Measurements from ENCODE around the gene CEP250. TPM values are rescaled to one million over a fixed set of nuclear protein-coding genes. Genes with fewer than 3 reads are reported as not detected.

CEP250 gene
- total RNA-seq (10 to 100 TPM; 12.2 to 22.0 (median 18.5) TPM), polyA plus RNA-seq (11.0 TPM)
- long read RNA-seq, donor 1, partial matches to known transcripts, result 8 of 13 reads
- long read RNA-seq, donor 1, other reads (novel, unspliced or antisense), result 5 of 13 reads
- long read RNA-seq, donor 2, partial matches to known transcripts, result 5 of 7 reads
- long read RNA-seq, donor 2, other reads (novel, unspliced or antisense), result 2 of 7 reads
- long read RNA-seq, donor 3, partial matches to known transcripts, result 16 of 43 reads
- long read RNA-seq, donor 3, other reads (novel, unspliced or antisense), result 26 of 43 reads
- long read RNA-seq, donor 4, full-length matches to known transcripts, result 2 of 9 reads
- long read RNA-seq, donor 4, partial matches to known transcripts, result 5 of 9 reads
- long read RNA-seq, donor 4, other reads (novel, unspliced or antisense), result 2 of 9 reads

- peak; percentile 99 for ATAC-seq
- Histone ChIP-seq H3K9me3 (ENCODE audit: control insufficient read depth, low read length) (no peaks in the 10 kb centered on the region), H3K27me3 (ENCODE audit: control insufficient read depth, insufficient read depth) (no peaks in the 10 kb centered on the region), H3K4me3 (ENCODE audit: low read length) (peak within 1 kb of the TSS; percentile 82), H3K27ac (ENCODE audit: low read length) (peak within 1 kb of the TSS; percentile 94), H3K4me1 (ENCODE audit: control insufficient read depth, insufficient read depth, low read length) (no peaks in the 10 kb centered on the region)
- WGBS, result under 1% methylated on average over 59 of the region's 59 CpGs
- peak; percentile 93 to 98 (median 96) for DNase-seq
- intact Hi-C loops (cut with DNase I), result no loop called here
These were observed at the start of gene CEP250 for GRCh38 chr20:35454881-35455609. CEP250 (plus strand) TSS chr20:35455598; CDS start chr20:35462368, 6,770 bp downstream.

GRCh38 chr20:35405775-35406174 is 49.6 kb upstream of the CEP250 start:
- Histone ChIP-seq H3K4me3 (ENCODE audit: low read length) (no peak overlapping the region), H3K4me1 (ENCODE audit: control insufficient read depth, insufficient read depth, low read length) (peaks cover 1% of the 10 kb centered on the region), H3K27me3 (ENCODE audit: control insufficient read depth, insufficient read depth) (no peaks in the 10 kb centered on the region), H3K27ac (ENCODE audit: low read length) (no peak overlapping the region), H3K9me3 (ENCODE audit: control insufficient read depth, low read length) (no peaks in the 10 kb centered on the region)
- intact Hi-C loops (cut with DNase I), result no loop called here
- DNase-seq (no peak), ATAC-seq (no peak)
- WGBS, result 97% methylated on average over 3 of the region's 3 CpGs

- no peaks in the 10 kb centered on the region for H3K9me3 ChIP-seq (ENCODE audit: control insufficient read depth, low read length)
- DNase-seq (no peak), ATAC-seq (no peak)
- H3K27ac ChIP-seq (ENCODE audit: low read length), result no peak overlapping the region
- intact Hi-C loops (cut with DNase I), result no loop called here
- H3K4me1 ChIP-seq (ENCODE audit: control insufficient read depth, insufficient read depth, low read length), result peaks cover 1% of the 10 kb centered on the region
- no peak overlapping the region for H3K4me3 ChIP-seq (ENCODE audit: low read length)
- H3K27me3 ChIP-seq (ENCODE audit: control insufficient read depth, insufficient read depth), result no peaks in the 10 kb centered on the region
- 95% methylated on average over 3 of the region's 3 CpGs for WGBS
These were observed 47.1 kb upstream of the CEP250 start for GRCh38 chr20:35408270-35408669.

- ATAC-seq, result no peak
- Histone ChIP-seq H3K27me3 (ENCODE audit: control insufficient read depth, insufficient read depth) (no peaks in the 10 kb centered on the region), H3K27ac (ENCODE audit: low read length) (no peak overlapping the region), H3K4me1 (ENCODE audit: control insufficient read depth, insufficient read depth, low read length) (peaks cover 1% of the 10 kb centered on the region), H3K4me3 (ENCODE audit: low read length) (no peak overlapping the region), H3K9me3 (ENCODE audit: control insufficient read depth, low read length) (no peaks in the 10 kb centered on the region)
- no peak for DNase-seq
- intact Hi-C loops (cut with DNase I), result no loop called here
- WGBS, result 61% methylated on average over 3 of the region's 3 CpGs
These were observed 45.9 kb upstream of the CEP250 start for GRCh38 chr20:35409542-35409941.

GRCh38 chr20:35410613-35411012 is 44.8 kb upstream of the CEP250 start:
- intact Hi-C loops (cut with DNase I), result no loop called here

GRCh38 chr20:35421322-35421721 is 34.1 kb upstream of the CEP250 start:
- no peaks in the 10 kb centered on the region for H3K9me3 ChIP-seq (ENCODE audit: control insufficient read depth, low read length)
- H3K4me3 ChIP-seq (ENCODE audit: low read length), result no peak overlapping the region
- H3K27me3 ChIP-seq (ENCODE audit: control insufficient read depth, insufficient read depth), result no peaks in the 10 kb centered on the region
- ATAC-seq (no peak), DNase-seq (no peak)
- H3K27ac ChIP-seq (ENCODE audit: low read length), result no peak overlapping the region
- intact Hi-C loops (cut with DNase I), result no loop called here
- H3K4me1 ChIP-seq (ENCODE audit: control insufficient read depth, insufficient read depth, low read length), result no peaks in the 10 kb centered on the region
- 65% methylated on average over 2 of the region's 2 CpGs for WGBS

More at GRCh38 chr20:35410613-35411012, 44.8 kb upstream of the CEP250 start:
- WGBS, result 88% methylated on average over 6 of the region's 6 CpGs
- Histone ChIP-seq H3K4me3 (ENCODE audit: low read length) (peak overlapping the region; percentile 99), H3K9me3 (ENCODE audit: control insufficient read depth, low read length) (no peaks in the 10 kb centered on the region), H3K27ac (ENCODE audit: low read length) (no peak overlapping the region), H3K27me3 (ENCODE audit: control insufficient read depth, insufficient read depth) (no peaks in the 10 kb centered on the region), H3K4me1 (ENCODE audit: control insufficient read depth, insufficient read depth, low read length) (no peaks in the 10 kb centered on the region)
- no peak for DNase-seq
- ATAC-seq, result no peak

GRCh38 chr20:35431621-35432429 is 23.6 kb upstream of the CEP250 start:
- H3K4me1 ChIP-seq (ENCODE audit: control insufficient read depth, insufficient read depth, low read length), result no peaks in the 10 kb centered on the region
- 57% methylated on average over 6 of the region's 6 CpGs for WGBS

GRCh38 chr20:35432430-35432735 is 23.0 kb upstream of the CEP250 start:
- Histone ChIP-seq H3K4me1 (ENCODE audit: control insufficient read depth, insufficient read depth, low read length) (no peaks in the 10 kb centered on the region), H3K27me3 (ENCODE audit: control insufficient read depth, insufficient read depth) (no peaks in the 10 kb centered on the region), H3K27ac (ENCODE audit: low read length) (no peak overlapping the region), H3K4me3 (ENCODE audit: low read length) (no peak overlapping the region), H3K9me3 (ENCODE audit: control insufficient read depth, low read length) (no peaks in the 10 kb centered on the region)
- no peak for DNase-seq
- 85% methylated on average over 1 of the region's 1 CpG for WGBS
- intact Hi-C loops (cut with DNase I), result no loop called here
- no peak for ATAC-seq

More at GRCh38 chr20:35431621-35432429, 23.6 kb upstream of the CEP250 start:
- Histone ChIP-seq H3K27ac (ENCODE audit: low read length) (no peak overlapping the region), H3K9me3 (ENCODE audit: control insufficient read depth, low read length) (no peaks in the 10 kb centered on the region), H3K27me3 (ENCODE audit: control insufficient read depth, insufficient read depth) (no peaks in the 10 kb centered on the region), H3K4me3 (ENCODE audit: low read length) (no peak overlapping the region)
- ATAC-seq (no peak), DNase-seq (no peak)
- intact Hi-C loops (cut with DNase I), result no loop called here

- ATAC-seq (no peak), DNase-seq (no peak)
- Histone ChIP-seq H3K4me3 (ENCODE audit: low read length) (no peak overlapping the region), H3K9me3 (ENCODE audit: control insufficient read depth, low read length) (no peaks in the 10 kb centered on the region), H3K4me1 (ENCODE audit: control insufficient read depth, insufficient read depth, low read length) (no peaks in the 10 kb centered on the region), H3K27ac (ENCODE audit: low read length) (no peak overlapping the region), H3K27me3 (ENCODE audit: control insufficient read depth, insufficient read depth) (no peaks in the 10 kb centered on the region)
- 78% methylated on average over 2 of the region's 2 CpGs for WGBS
- intact Hi-C loops (cut with DNase I), result no loop called here
These were observed 22.1 kb upstream of the CEP250 start for GRCh38 chr20:35433337-35433736.

- Histone ChIP-seq H3K27ac (ENCODE audit: low read length) (no peak overlapping the region), H3K27me3 (ENCODE audit: control insufficient read depth, insufficient read depth) (no peaks in the 10 kb centered on the region), H3K4me3 (ENCODE audit: low read length) (no peak overlapping the region), H3K9me3 (ENCODE audit: control insufficient read depth, low read length) (no peaks in the 10 kb centered on the region), H3K4me1 (ENCODE audit: control insufficient read depth, insufficient read depth, low read length) (no peaks in the 10 kb centered on the region)
- peak; percentile 50 to 87 (median 84) for DNase-seq
- peak; percentile 9 to 40 for ATAC-seq
- 69% methylated on average over 53 of the region's 53 CpGs for WGBS
- intact Hi-C loops (cut with DNase I), result no loop called here
These were observed 21.1 kb upstream of the CEP250 start for GRCh38 chr20:35434085-35435005.

Measured in right cardiac atrium (tissue), 5 donors.